Thyroid gland (tissue), 4 donors: ENCODE results near the gene SLX4. TPM values are rescaled to one million over a fixed set of nuclear protein-coding genes. Genes with fewer than 3 reads are reported as not detected.

Experiments
- DNase-seq, 2 donors: peaks; one replicate each; pipeline ENCODE4 v3.0.0-alpha.2; 2019
- H3K27ac ChIP-seq, 3 donors: fragments of 200-600 bp; sonication (generic); 1 replicate in 2 of 3; 2 replicates in 1 of 3; pipeline ENCODE4 v1.5.1; 2016 to 2019; ENCODE audit warnings: mild to moderate bottlenecking in 1 of 3, moderate library complexity in 1 of 3
- H3K27me3 ChIP-seq: fragments of 200-600 bp; sonication (generic); one replicate; pipeline ENCODE4 v1.5.1; 2019
- H3K36me3 ChIP-seq, 2 donors: fragments of 200-600 bp; sonication (generic); one replicate each; pipeline ENCODE4 v1.5.1; 2016 to 2019
- H3K4me1 ChIP-seq, 2 donors: fragments of 200-600 bp; sonication (generic); one replicate each; pipeline ENCODE4 v1.5.1; 2017 to 2019
- H3K4me3 ChIP-seq, 3 donors: fragments of 200-600 bp; sonication (generic); replicated peaks in 1 of 3; 1 replicate in 2 of 3; 2 replicates in 1 of 3; pipeline ENCODE4 v1.5.1; 2016; ENCODE audit warnings: mild to moderate bottlenecking in 1 of 3
- H3K9me3 ChIP-seq: fragments of 200-600 bp; sonication (generic); one replicate; pipeline ENCODE4 v1.5.1; 2017
- POLR2A ChIP-seq, 2 donors: fragments of 450-650 bp; IDR thresholded peaks; one replicate each; pipeline ENCODE4 v1.6.1; 2017; ENCODE audit warnings: antibody characterized with exemption in 2 of 2, mild to moderate bottlenecking in 2 of 2, moderate library complexity in 1 of 2
- WGBS, 2 donors: methylation state at CpG; one replicate each; pipeline ENCODE4 v1.1.5; 2017; 5-methylcytosine and 5-hydroxymethylcytosine counted together
- intact Hi-C: fragments of 100-400 bp; cut with DNase I; formaldehyde crosslinking; loops from one replicate; pipeline ENCODE4 v1.15.1; 2023
- total RNA-seq, 4 donors: library from RNA; depleted of rRNA; stranded (reverse); fragments of >200 nt; gene quantifications; one replicate each; pipeline ENCODE4 v1.2.3, GENCODE V29; 2016
- TF ChIP-seq, protein P1 (sequence below), 6 experiments: fragments of 200-600 bp in 3 of 6; fragments of 450-650 bp in 3 of 6; sonication (generic) in 3 of 6; IDR thresholded peaks; one replicate each; pipeline ENCODE4 v1.5.1; 2016 to 2019; ENCODE audit warnings: antibody characterized with exemption in 6 of 6, mild to moderate bottlenecking in 2 of 6, inconsistent platforms in 1 of 6, moderate library complexity in 1 of 6

The SLX4 gene
- total RNA-seq, 4 donors from 2014 or later, result 2.7 to 4.9 (median 4.5) TPM

DNA sequence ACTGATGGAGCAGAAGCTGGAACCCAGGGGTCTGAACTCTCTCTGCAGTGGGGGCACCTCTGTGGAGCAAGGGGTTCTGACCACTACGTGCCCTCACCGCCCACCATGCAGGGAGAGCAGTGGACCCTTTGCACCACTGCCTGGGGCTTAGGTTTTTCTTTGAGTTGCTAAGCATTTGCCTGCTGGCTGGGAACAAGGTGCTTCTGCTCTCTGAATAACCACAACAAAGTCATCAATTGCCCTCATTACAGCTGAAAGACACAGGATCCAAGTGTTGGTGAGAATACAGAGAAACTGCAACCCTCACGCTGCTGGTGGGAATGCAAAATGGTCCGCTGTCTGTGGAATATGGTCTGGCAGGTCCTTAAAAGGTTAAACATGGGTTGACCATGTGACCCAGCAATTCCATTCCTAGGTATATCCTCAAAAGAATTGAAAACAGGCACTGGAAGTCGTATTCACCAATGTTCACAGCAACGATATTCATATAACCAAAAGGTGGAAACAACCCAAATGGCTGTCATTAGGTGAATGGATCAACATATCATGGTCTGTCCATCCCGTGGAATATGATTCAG, 57.0 kb downstream of the SLX4 start:
- TF ChIP-seq POLR2A (IDR thresholded peaks at IDR 0.05), result no peak
- Histone ChIP-seq H3K9me3 (no peaks in the 10 kb centered on the region), H3K36me3 (no peaks in the 10 kb centered on the region), H3K4me3 (no peak overlapping the region), H3K27me3 (no peaks in the 10 kb centered on the region), H3K4me1 (no peaks in the 10 kb centered on the region), H3K27ac (no peak overlapping the region)
- 91 to 93% methylated on average over 5 to 7 of the region's 7 CpGs for WGBS, 2 donors
- no peak for DNase-seq
- intact Hi-C loops, result no loop called here

DNA sequence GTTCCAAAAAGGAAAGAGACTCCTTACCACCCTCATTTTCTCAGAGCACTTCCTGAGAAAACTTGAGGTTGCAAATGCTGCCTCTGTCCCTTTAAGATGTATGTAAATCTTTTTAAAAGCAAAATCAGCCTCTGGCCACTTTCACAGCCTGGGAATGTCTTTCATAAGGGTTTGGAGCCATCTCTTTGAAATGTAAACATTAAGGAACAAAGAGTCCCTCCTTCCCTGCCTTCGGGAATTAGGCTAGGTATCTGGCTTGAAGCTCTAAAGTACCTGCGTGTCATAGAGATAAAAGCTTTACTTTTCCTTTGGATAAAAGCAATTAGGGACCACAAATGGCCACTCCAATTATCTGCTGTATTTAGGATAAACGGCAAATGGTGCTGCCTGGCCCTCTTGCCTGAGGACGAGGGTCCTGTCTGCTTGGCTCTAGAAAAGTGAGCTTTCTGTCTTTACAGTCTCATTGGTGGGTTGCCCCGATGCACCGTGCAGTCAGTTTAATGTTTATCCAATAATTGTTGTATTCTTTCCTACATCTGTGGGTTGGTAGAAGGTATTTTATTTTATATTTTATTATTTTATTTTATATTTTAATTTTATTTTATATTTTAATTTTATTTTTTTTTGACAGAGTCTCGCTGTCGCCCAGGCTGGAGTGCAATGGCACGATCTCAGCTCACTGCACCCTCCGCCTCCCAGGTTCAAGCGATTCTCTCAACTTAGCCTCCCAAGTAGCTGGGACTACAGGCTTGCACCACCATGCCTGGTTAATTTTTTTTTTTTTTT, 58.1 kb downstream of the SLX4 start:
- DNase-seq, result no peak
- WGBS, 2 donors, result 70 to 75% methylated on average over 11 of the region's 11 CpGs
- Histone ChIP-seq H3K27me3 (no peaks in the 10 kb centered on the region), H3K27ac (no peak overlapping the region), H3K9me3 (no peaks in the 10 kb centered on the region), H3K4me1 (no peaks in the 10 kb centered on the region), H3K36me3 (no peaks in the 10 kb centered on the region), H3K4me3 (no peak overlapping the region)
- TF ChIP-seq, protein P1, sequence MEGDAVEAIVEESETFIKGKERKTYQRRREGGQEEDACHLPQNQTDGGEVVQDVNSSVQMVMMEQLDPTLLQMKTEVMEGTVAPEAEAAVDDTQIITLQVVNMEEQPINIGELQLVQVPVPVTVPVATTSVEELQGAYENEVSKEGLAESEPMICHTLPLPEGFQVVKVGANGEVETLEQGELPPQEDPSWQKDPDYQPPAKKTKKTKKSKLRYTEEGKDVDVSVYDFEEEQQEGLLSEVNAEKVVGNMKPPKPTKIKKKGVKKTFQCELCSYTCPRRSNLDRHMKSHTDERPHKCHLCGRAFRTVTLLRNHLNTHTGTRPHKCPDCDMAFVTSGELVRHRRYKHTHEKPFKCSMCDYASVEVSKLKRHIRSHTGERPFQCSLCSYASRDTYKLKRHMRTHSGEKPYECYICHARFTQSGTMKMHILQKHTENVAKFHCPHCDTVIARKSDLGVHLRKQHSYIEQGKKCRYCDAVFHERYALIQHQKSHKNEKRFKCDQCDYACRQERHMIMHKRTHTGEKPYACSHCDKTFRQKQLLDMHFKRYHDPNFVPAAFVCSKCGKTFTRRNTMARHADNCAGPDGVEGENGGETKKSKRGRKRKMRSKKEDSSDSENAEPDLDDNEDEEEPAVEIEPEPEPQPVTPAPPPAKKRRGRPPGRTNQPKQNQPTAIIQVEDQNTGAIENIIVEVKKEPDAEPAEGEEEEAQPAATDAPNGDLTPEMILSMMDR (IDR thresholded peaks at IDR 0.05), result no peak
- no peak for TF ChIP-seq POLR2A (IDR thresholded peaks at IDR 0.05)
- intact Hi-C loops, result no loop called here

DNA sequence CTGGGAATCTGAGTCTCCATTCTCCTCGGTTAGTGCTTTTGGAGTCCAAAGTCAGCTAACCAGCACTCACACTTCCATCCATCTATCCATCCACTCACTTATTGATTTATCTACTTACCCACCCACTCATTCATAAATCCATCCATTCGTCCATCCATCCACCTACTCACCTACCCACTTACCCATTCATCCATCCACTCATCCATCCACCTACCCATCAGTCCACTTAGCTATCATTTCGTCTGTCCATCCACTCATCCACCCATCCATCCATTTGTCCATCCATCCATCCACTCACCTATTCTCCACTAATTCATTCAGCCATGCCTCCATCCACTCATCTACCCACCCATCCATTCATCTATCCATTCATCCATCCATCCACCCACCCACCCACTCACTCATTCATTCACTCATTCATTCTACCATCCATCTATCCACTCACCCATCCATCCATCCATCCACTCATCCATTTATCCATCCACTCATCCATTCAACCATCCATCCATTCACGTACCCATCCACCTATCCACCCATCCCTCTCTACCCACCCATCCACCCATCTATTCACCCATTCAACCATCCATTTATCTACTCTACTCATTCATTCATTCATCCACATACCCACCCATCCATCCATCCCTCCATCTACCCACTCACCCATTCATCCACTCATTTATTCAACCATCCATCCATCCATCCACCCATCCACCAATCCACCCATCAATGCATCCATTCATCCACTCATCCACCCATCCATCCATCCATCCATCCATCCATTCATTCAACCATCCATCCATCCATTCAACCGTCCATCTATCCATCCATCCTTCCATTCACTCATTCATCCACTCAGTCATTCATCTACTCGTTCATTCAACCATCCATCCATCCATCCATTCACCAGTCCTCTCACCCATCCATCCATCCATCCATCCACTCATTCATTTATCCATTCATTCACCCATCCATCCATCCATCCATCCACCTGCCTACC, 60.3 kb downstream of the SLX4 start:
- WGBS, 2 donors, result 94 to 95% methylated on average over 6 of the region's 6 CpGs
- TF ChIP-seq POLR2A (IDR thresholded peaks at IDR 0.05), result no peak
- TF ChIP-seq, protein P1 (IDR thresholded peaks at IDR 0.05), result no peak
- intact Hi-C loops, result no loop called here
- Histone ChIP-seq H3K4me1 (no peaks in the 10 kb centered on the region), H3K9me3 (no peaks in the 10 kb centered on the region), H3K27ac (no peak overlapping the region), H3K4me3 (no peak overlapping the region), H3K36me3 (no peaks in the 10 kb centered on the region), H3K27me3 (no peaks in the 10 kb centered on the region)
- DNase-seq, result no peak

DNA sequence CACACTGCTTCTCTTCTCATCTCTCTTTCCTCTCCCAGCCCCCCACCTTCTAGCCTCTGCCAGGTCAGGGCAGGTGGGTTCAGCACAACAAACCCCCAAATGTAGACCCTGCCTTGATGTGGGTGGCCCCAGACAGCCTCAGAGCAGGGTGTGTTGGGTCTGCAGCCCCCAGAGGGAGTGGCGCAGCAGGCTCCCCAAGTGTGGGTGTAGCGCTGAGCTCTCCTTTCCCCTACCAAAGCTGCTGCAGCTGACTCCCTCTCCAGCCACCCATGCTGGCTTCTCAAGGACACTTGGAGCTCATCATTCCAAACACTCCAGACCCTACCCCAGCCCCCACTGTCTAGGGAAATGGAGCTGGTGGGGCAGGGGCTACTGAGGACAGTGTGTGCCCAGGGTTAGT, 61.5 kb downstream of the SLX4 start:
- H3K27ac ChIP-seq, result no peak overlapping the region
- H3K27me3 ChIP-seq, result no peaks in the 10 kb centered on the region
- no peak for TF ChIP-seq POLR2A (IDR thresholded peaks at IDR 0.05)
- TF ChIP-seq, protein P1 (IDR thresholded peaks at IDR 0.05), result no peak
- intact Hi-C loops, result no loop called here
- WGBS, 2 donors, result 60 to 81% methylated on average over 1 to 2 of the region's 2 CpGs
- no peak for DNase-seq
- H3K4me1 ChIP-seq, result no peaks in the 10 kb centered on the region
- H3K36me3 ChIP-seq, result no peaks in the 10 kb centered on the region
- H3K9me3 ChIP-seq, result no peaks in the 10 kb centered on the region
- H3K4me3 ChIP-seq, result no peak overlapping the region

DNA sequence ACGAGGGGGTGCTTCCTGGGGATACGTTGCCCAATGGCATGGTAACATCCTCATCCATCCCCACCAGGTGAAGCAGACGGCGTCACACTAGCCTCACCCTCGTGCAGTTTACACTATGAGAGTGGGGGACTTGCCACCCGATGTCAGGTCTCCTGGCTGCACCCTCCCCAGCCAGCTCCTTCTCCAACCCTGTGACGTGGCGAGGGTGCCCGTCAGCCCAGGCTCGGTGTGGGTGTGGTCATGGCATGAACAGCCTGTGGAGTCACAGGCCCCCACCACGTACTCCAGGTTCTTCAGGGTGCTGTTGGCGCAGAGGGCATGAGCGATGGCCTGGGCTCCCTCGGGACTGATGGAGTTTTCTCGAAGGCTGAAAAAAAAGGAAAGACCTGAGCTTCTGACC, 62.5 kb downstream of the SLX4 start:
- intact Hi-C loops, result no loop called here
- Histone ChIP-seq H3K4me1 (no peaks in the 10 kb centered on the region), H3K36me3 (no peaks in the 10 kb centered on the region), H3K27me3 (no peaks in the 10 kb centered on the region), H3K4me3 (no peak overlapping the region), H3K27ac (no peak overlapping the region), H3K9me3 (no peaks in the 10 kb centered on the region)
- WGBS, 2 donors, result 91 to 94% methylated on average over 15 of the region's 15 CpGs
- TF ChIP-seq POLR2A (IDR thresholded peaks at IDR 0.05), result no peak
- TF ChIP-seq, protein P1 (IDR thresholded peaks at IDR 0.05), result no peak
- DNase-seq, result no peak
